GM23338 (cell line): ENCODE measurements around the gene INTS13. TPM values are rescaled to one million over a fixed set of nuclear protein-coding genes. Genes with fewer than 3 reads are reported as not detected.

Experiments
- CREB1 ChIP-seq: fragments of 250-450 bp; sonication (Bioruptor Pico); IDR thresholded peaks from 2 replicates; pipeline ENCODE4 v1.5.0; 2020; ENCODE audit warnings: low read depth, mild to moderate bottlenecking, moderate library complexity
- ETS1 ChIP-seq: IDR thresholded peaks from 2 replicates; pipeline ENCODE4 v1.6.1; 2016; ENCODE audit warnings: antibody characterized with exemption
- EZH2 ChIP-seq: fragments of 200-600 bp; sonication (generic); IDR thresholded peaks from one replicate; pipeline ENCODE4 v1.8.0; 2017; ENCODE audit warnings: antibody characterized with exemption, mild to moderate bottlenecking, low read depth; ENCODE audit not compliant: unreplicated experiment
- EZH2phosphoT487 ChIP-seq: fragments of 200-600 bp; sonication (generic); IDR thresholded peaks from one replicate; pipeline ENCODE4 v1.8.1; 2018; ENCODE audit warnings: antibody characterized with exemption; ENCODE audit not compliant: unreplicated experiment
- JUNB ChIP-seq: IDR thresholded peaks from one replicate; pipeline ENCODE4 v1.6.1; 2016; ENCODE audit warnings: antibody characterized with exemption; ENCODE audit not compliant: unreplicated experiment
- NANOG ChIP-seq: IDR thresholded peaks from 2 replicates; pipeline ENCODE4 v1.6.1; 2016; ENCODE audit warnings: antibody characterized with exemption, borderline replicate concordance
- POLR2AphosphoS5 ChIP-seq: IDR thresholded peaks from 2 replicates; pipeline ENCODE4 v1.6.1; 2016; ENCODE audit warnings: antibody characterized with exemption, low read depth
- ZNF331 ChIP-seq: fragments of 250-450 bp; sonication (Bioruptor Pico); IDR thresholded peaks from 2 replicates; pipeline ENCODE4 v1.5.0; 2020; ENCODE audit warnings: low read depth, mild to moderate bottlenecking, moderate library complexity
- ZNF462 ChIP-seq: fragments of 250-450 bp; sonication (Bioruptor Pico); IDR thresholded peaks from 2 replicates; pipeline ENCODE4 v1.5.0; 2020; ENCODE audit warnings: mild to moderate bottlenecking, moderate library complexity
- polyA plus RNA-seq: library from polyadenylated mRNA; unstranded; fragments of >200 nt; fragmentation: Nextera tagmentation; extraction: Ambion mirVana; gene quantifications from 2 replicates; pipeline ENCODE4 v1.2.1, GENCODE V29; 2016
- total RNA-seq: library from RNA; depleted of rRNA; stranded (reverse); fragments of >200 nt; shearing (Covaris generic); gene quantifications from 2 replicates; pipeline ENCODE4 v1.2.3, GENCODE V29; 2014
- TF ChIP-seq, protein P1 (sequence below), 2 experiments: fragments of 200-600 bp in 1 of 2; sonication (generic) in 1 of 2; conservative IDR thresholded peaks; 2 replicates each; pipeline versions ENCODE4 v1.5.1 to v1.6.1; 2016 to 2017; ENCODE audit warnings: antibody characterized with exemption in 2 of 2, low read depth in 2 of 2, mild to moderate bottlenecking in 2 of 2, moderate library complexity in 1 of 2
- TF ChIP-seq, protein P2 (sequence below): IDR thresholded peaks from one replicate; pipeline ENCODE4 v1.6.1; 2018; ENCODE audit warnings: antibody characterized with exemption; ENCODE audit not compliant: unreplicated experiment

The INTS13 gene
- total and polyA plus RNA-seq, 2 experiments from 2014 or later = 91.3 to 94.1 TPM

- no peak for TF ChIP-seq ZNF462 (CRISPR knock-in tag)
- TF ChIP-seq, protein P1, sequence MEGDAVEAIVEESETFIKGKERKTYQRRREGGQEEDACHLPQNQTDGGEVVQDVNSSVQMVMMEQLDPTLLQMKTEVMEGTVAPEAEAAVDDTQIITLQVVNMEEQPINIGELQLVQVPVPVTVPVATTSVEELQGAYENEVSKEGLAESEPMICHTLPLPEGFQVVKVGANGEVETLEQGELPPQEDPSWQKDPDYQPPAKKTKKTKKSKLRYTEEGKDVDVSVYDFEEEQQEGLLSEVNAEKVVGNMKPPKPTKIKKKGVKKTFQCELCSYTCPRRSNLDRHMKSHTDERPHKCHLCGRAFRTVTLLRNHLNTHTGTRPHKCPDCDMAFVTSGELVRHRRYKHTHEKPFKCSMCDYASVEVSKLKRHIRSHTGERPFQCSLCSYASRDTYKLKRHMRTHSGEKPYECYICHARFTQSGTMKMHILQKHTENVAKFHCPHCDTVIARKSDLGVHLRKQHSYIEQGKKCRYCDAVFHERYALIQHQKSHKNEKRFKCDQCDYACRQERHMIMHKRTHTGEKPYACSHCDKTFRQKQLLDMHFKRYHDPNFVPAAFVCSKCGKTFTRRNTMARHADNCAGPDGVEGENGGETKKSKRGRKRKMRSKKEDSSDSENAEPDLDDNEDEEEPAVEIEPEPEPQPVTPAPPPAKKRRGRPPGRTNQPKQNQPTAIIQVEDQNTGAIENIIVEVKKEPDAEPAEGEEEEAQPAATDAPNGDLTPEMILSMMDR (conservative IDR thresholded peaks at IDR 0.05; ENCODE audit: low read depth in 2 of 2) = no peak
- no peak for TF ChIP-seq NANOG
- no peak for TF ChIP-seq CREB1 (CRISPR knock-in tag)
- TF ChIP-seq JUNB = no peak
- no peak for TF ChIP-seq ETS1
- no peak for TF ChIP-seq POLR2AphosphoS5
- TF ChIP-seq, protein P2, sequence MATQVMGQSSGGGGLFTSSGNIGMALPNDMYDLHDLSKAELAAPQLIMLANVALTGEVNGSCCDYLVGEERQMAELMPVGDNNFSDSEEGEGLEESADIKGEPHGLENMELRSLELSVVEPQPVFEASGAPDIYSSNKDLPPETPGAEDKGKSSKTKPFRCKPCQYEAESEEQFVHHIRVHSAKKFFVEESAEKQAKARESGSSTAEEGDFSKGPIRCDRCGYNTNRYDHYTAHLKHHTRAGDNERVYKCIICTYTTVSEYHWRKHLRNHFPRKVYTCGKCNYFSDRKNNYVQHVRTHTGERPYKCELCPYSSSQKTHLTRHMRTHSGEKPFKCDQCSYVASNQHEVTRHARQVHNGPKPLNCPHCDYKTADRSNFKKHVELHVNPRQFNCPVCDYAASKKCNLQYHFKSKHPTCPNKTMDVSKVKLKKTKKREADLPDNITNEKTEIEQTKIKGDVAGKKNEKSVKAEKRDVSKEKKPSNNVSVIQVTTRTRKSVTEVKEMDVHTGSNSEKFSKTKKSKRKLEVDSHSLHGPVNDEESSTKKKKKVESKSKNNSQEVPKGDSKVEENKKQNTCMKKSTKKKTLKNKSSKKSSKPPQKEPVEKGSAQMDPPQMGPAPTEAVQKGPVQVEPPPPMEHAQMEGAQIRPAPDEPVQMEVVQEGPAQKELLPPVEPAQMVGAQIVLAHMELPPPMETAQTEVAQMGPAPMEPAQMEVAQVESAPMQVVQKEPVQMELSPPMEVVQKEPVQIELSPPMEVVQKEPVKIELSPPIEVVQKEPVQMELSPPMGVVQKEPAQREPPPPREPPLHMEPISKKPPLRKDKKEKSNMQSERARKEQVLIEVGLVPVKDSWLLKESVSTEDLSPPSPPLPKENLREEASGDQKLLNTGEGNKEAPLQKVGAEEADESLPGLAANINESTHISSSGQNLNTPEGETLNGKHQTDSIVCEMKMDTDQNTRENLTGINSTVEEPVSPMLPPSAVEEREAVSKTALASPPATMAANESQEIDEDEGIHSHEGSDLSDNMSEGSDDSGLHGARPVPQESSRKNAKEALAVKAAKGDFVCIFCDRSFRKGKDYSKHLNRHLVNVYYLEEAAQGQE = no peak
- no peak for TF ChIP-seq ZNF331
- no peak for TF ChIP-seq EZH2phosphoT487
- no peak for TF ChIP-seq EZH2
Observed at GRCh38 chr12:26982866-26983265, 45.1 kb upstream of the INTS13 start (continued).
